ENCODE measurements around the gene DFFA.

DNA sequence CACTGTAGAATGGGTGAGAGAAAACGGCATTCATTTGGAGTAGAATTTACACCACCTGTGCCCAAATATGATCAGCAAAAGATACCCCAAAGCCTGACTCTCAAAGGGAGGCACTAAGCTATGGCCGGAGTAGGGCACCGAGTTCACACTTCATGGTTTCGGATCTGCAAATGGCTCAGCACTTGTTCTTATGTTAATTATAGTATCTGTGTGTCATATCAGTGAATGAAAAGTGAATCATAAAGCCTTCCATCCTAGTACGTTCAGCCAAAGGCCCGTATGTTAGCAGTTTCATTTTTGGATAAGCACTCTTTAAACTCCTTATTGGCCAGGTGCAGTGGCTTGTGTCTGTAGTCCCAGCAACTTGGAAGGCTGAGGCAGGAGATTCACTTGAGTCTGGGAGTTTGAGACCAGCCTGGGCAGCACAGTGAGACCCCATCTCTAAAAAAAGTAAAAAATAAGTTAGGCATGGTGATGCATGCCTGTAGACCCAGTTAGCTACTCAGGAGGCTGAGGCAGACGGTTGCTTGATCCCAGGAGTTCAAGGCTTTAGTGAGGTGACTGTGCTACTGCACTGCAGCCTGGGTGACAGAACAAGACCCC is 27.4 kb downstream of the DFFA start:
- TF ChIP-seq POLR2A (IDR thresholded peaks at IDR 0.05; ENCODE audit: low read depth, low read length) = no peak
- TF ChIP-seq POLR2AphosphoS5 (IDR thresholded peaks at IDR 0.05; ENCODE audit: low read depth, low read length) = no peak
- TF ChIP-seq TAF1 (IDR thresholded peaks at IDR 0.05; ENCODE audit: borderline replicate concordance, low read depth, low read length) = no peak

All from GM12892 (cell line).